ENCODE results near the gene PSPH. TPM values are rescaled to one million over a fixed set of nuclear protein-coding genes. Genes with fewer than 3 reads are reported as not detected.
A peak's percentile ranks its signal among the peaks of the same experiment; 100 is the strongest.
"Not testable (repeated sequence)": the region's sequence is repeated elsewhere in the genome, so short reads cannot be mapped to it uniquely, and the experiment has no call there.

Gene PSPH
- total RNA-seq, 1 experiment from 2014 or later: 49.3 TPM

DNA sequence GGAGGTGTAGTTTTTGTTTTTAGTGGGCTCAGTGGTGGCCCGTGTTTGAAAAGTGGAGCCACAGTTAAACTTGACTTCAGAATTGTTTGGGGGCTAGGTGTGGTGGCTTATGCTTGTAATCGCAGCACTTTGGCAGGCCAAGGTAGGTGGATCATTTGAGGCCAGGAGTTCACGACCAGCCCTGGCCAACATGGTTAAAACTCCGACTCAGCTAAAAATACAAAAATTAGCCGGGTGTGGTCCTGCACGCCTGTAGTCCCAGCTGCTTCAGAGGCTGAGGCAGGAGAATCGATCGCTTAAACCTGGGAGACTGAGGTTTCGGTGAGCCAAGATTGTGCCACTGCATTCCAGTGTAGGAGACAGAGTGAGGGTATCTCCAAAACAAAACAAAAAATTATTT, 2.1 kb upstream of the PSPH start:
- CTCF ChIA-PET: interaction anchor here (0.6 kb wide), 1 partner anchor 11 kb away, joined by 3 read pairs; no protein-coding TSS in a partner anchor
- peak overlapping the region; percentile 76; the same call in 1 of the 2 replicates for H3K27ac Mint-ChIP-seq
- TF ChIP-seq RORB (CRISPR knock-in tag; IDR thresholded peaks at IDR 0.05): no peak
- TF ChIP-seq, protein P1, sequence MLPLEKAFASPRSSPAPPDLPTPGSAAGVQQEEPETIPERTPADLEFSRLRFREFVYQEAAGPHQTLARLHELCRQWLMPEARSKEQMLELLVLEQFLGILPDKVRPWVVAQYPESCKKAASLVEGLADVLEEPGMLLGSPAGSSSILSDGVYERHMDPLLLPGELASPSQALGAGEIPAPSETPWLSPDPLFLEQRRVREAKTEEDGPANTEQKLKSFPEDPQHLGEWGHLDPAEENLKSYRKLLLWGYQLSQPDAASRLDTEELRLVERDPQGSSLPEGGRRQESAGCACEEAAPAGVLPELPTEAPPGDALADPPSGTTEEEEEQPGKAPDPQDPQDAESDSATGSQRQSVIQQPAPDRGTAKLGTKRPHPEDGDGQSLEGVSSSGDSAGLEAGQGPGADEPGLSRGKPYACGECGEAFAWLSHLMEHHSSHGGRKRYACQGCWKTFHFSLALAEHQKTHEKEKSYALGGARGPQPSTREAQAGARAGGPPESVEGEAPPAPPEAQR (CRISPR knock-in tag; IDR thresholded peaks at IDR 0.05): no peak
- no peak for TF ChIP-seq PRRX2 (CRISPR knock-in tag; IDR thresholded peaks at IDR 0.05)
- no peak for TF ChIP-seq ATF1 (CRISPR knock-in tag; IDR thresholded peaks at IDR 0.05)
- TF ChIP-seq ZNF121 (CRISPR knock-in tag; IDR thresholded peaks at IDR 0.05): no peak
- H3K4me3 Mint-ChIP-seq: peak overlapping the region; percentile 96
- POLR2A ChIA-PET: interaction anchor here (1.2 kb wide), 1 partner anchor 19 kb away, joined by 4 read pairs; no protein-coding TSS in a partner anchor
- H3K9me3 Mint-ChIP-seq: no peaks in the 10 kb centered on the region
- H3K36me3 Mint-ChIP-seq: peaks cover 58% of the 10 kb centered on the region
- DNase-seq (ENCODE audit: low spot score) (no peak), ATAC-seq (no peak)
- peaks cover 17% of the 10 kb centered on the region for H3K4me1 Mint-ChIP-seq
- H3K27me3 Mint-ChIP-seq (ENCODE audit: low read depth): no peaks in the 10 kb centered on the region

DNA sequence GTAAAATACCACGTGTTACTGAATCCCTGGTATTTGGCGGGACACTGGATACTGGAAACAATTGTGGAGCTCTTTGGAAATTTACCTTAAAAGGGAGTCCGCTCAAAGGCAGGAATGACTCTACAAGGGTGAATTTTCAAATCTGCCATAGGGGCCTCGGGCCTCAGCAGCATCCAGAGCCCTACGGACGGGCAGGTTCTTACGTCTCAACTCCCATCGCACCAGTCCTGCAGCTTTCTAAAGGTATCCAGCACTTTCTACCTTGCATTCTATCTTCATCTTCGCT, 248 bp downstream of the PSPH start:
- Mint-ChIP-seq H3K27ac (peak overlapping the region; percentile 99), H3K36me3 (peaks cover 38% of the 10 kb centered on the region), H3K27me3 (ENCODE audit: low read depth) (no peaks in the 10 kb centered on the region), H3K9me3 (no peaks in the 10 kb centered on the region), H3K4me1 (peaks cover 17% of the 10 kb centered on the region), H3K4me3 (peak overlapping the region; percentile 96)
- TF ChIP-seq, protein P2, sequence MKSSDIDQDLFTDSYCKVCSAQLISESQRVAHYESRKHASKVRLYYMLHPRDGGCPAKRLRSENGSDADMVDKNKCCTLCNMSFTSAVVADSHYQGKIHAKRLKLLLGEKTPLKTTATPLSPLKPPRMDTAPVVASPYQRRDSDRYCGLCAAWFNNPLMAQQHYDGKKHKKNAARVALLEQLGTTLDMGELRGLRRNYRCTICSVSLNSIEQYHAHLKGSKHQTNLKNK (CRISPR knock-in tag; IDR thresholded peaks at IDR 0.05): no peak
- TF ChIP-seq, protein P3, sequence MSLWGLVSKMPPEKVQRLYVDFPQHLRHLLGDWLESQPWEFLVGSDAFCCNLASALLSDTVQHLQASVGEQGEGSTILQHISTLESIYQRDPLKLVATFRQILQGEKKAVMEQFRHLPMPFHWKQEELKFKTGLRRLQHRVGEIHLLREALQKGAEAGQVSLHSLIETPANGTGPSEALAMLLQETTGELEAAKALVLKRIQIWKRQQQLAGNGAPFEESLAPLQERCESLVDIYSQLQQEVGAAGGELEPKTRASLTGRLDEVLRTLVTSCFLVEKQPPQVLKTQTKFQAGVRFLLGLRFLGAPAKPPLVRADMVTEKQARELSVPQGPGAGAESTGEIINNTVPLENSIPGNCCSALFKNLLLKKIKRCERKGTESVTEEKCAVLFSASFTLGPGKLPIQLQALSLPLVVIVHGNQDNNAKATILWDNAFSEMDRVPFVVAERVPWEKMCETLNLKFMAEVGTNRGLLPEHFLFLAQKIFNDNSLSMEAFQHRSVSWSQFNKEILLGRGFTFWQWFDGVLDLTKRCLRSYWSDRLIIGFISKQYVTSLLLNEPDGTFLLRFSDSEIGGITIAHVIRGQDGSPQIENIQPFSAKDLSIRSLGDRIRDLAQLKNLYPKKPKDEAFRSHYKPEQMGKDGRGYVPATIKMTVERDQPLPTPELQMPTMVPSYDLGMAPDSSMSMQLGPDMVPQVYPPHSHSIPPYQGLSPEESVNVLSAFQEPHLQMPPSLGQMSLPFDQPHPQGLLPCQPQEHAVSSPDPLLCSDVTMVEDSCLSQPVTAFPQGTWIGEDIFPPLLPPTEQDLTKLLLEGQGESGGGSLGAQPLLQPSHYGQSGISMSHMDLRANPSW (CRISPR knock-in tag; conservative IDR thresholded peaks at IDR 0.05; ENCODE audit: low read depth): no peak
- TF ChIP-seq OVOL2 (CRISPR knock-in tag; IDR thresholded peaks at IDR 0.05; ENCODE audit: borderline replicate concordance) (no peak), ESRRA (CRISPR knock-in tag; IDR thresholded peaks at IDR 0.05; ENCODE audit: borderline replicate concordance) (peak; percentile 53; the same call in 1 of the 2 replicates), KAT7 (CRISPR knock-in tag; IDR thresholded peaks at IDR 0.05; ENCODE audit: borderline replicate concordance) (no peak), ZNF416 (CRISPR knock-in tag; IDR thresholded peaks at IDR 0.05) (no peak)
- ChIA-PET CTCF (interaction anchor here (0.5 to 1.9 kb wide), 12 partner anchors 8 to 458 kb away, joined by 3 to 18 read pairs (median 4); partner anchors contain the start of genes NIPSNAP2 and SUMF2), POLR2A (interaction anchor here (0.6 to 2.5 kb wide), 13 partner anchors 10 to 903 kb away, joined by 3 to 49 read pairs (median 5); partner anchors contain the start of genes NIPSNAP2, PHKG1 and SUMF2)
- no peak for DNase-seq (ENCODE audit: low spot score)
- peak; percentile 11 for ATAC-seq

DNA sequence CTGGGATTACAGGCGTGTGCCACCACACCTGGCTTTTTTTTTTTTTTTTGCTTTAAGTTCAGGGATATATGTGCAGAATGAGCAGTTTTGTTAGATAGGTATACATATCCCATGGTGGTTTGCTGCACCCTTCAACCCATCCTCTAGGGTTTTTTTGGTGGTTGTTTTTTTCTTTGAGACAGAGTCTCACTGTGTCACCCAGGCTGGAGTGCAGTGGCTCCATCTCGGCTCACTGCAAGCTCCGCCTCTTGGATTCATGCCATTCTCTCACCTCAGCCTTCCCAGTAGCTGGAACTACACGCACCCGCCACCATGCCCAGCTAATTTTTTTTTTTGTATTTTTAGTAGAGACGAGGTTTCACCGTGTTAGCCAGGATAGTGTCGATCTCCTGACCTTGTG, 2.5 kb downstream of the PSPH start:
- not testable (repeated sequence) for H3K27ac Mint-ChIP-seq; H3K9me3 Mint-ChIP-seq; H3K4me3 Mint-ChIP-seq; ATAC-seq; H3K27me3 Mint-ChIP-seq (ENCODE audit: low read depth)
- CTCF ChIA-PET: interaction anchor here (0.8 kb wide), 1 partner anchor 15 kb away, joined by 5 read pairs; no protein-coding TSS in a partner anchor
- H3K36me3 Mint-ChIP-seq: peaks cover 19% of the 10 kb centered on the region
- POLR2A ChIA-PET: interaction anchor here (1.0 kb wide), 1 partner anchor 15 kb away, joined by 3 read pairs; no protein-coding TSS in a partner anchor
- H3K4me1 Mint-ChIP-seq: peaks cover 14% of the 10 kb centered on the region
- peak; percentile 14 for DNase-seq (ENCODE audit: low spot score)

DNA sequence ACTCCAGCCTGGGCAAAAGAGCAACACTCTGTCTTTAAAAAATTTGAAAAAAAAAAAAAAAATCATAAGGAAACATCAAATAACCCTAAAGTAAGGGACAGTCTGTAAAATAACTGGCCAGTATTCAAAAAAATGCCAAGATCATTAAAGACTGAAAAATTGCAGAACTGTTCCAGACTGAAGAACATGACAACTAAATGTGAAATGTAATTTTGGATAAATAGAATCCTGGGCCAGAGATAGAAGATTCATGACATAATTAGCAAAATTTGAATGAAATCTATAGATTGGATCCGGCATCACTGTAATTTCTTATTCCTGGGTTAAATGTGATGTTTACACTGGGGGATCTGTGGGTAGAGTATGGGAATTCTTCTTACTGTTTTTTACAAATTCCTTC, 3.0 kb downstream of the PSPH start:
- Mint-ChIP-seq H3K27me3 (ENCODE audit: low read depth) (no peaks in the 10 kb centered on the region), H3K4me3 (no peak overlapping the region), H3K4me1 (peaks cover 10% of the 10 kb centered on the region), H3K27ac (no peak overlapping the region; the same call in none of the 2 replicates), H3K36me3 (peaks cover 14% of the 10 kb centered on the region), H3K9me3 (no peaks in the 10 kb centered on the region)
- POLR2A ChIA-PET: interaction anchor here (1.0 kb wide), 1 partner anchor 14 kb away, joined by 3 read pairs; no protein-coding TSS in a partner anchor
- CTCF ChIA-PET: interaction anchor here (0.8 kb wide), 1 partner anchor 14 kb away, joined by 5 read pairs; no protein-coding TSS in a partner anchor
- no peak for ATAC-seq
- DNase-seq (ENCODE audit: low spot score): no peak
- TF ChIP-seq ZNF396 (CRISPR knock-in tag; IDR thresholded peaks at IDR 0.05; ENCODE audit: borderline replicate concordance) (no peak), ZNF317 (CRISPR knock-in tag; IDR thresholded peaks at IDR 0.05; ENCODE audit: borderline replicate concordance, low read depth) (no peak), KAT7 (CRISPR knock-in tag; IDR thresholded peaks at IDR 0.05; ENCODE audit: borderline replicate concordance) (no peak), TEAD1 (CRISPR knock-in tag; IDR thresholded peaks at IDR 0.05) (no peak), HMGA2 (CRISPR knock-in tag; IDR thresholded peaks at IDR 0.05) (no peak), ZNF423 (CRISPR knock-in tag; IDR thresholded peaks at IDR 0.05) (no peak)
- TF ChIP-seq, protein P4, sequence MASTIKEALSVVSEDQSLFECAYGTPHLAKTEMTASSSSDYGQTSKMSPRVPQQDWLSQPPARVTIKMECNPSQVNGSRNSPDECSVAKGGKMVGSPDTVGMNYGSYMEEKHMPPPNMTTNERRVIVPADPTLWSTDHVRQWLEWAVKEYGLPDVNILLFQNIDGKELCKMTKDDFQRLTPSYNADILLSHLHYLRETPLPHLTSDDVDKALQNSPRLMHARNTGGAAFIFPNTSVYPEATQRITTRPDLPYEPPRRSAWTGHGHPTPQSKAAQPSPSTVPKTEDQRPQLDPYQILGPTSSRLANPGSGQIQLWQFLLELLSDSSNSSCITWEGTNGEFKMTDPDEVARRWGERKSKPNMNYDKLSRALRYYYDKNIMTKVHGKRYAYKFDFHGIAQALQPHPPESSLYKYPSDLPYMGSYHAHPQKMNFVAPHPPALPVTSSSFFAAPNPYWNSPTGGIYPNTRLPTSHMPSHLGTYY (CRISPR knock-in tag; IDR thresholded peaks at IDR 0.05): no peak
- TF ChIP-seq, protein P5, sequence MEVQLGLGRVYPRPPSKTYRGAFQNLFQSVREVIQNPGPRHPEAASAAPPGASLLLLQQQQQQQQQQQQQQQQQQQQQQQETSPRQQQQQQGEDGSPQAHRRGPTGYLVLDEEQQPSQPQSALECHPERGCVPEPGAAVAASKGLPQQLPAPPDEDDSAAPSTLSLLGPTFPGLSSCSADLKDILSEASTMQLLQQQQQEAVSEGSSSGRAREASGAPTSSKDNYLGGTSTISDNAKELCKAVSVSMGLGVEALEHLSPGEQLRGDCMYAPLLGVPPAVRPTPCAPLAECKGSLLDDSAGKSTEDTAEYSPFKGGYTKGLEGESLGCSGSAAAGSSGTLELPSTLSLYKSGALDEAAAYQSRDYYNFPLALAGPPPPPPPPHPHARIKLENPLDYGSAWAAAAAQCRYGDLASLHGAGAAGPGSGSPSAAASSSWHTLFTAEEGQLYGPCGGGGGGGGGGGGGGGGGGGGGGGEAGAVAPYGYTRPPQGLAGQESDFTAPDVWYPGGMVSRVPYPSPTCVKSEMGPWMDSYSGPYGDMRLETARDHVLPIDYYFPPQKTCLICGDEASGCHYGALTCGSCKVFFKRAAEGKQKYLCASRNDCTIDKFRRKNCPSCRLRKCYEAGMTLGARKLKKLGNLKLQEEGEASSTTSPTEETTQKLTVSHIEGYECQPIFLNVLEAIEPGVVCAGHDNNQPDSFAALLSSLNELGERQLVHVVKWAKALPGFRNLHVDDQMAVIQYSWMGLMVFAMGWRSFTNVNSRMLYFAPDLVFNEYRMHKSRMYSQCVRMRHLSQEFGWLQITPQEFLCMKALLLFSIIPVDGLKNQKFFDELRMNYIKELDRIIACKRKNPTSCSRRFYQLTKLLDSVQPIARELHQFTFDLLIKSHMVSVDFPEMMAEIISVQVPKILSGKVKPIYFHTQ (CRISPR knock-in tag; IDR thresholded peaks at IDR 0.05): no peak
- TF ChIP-seq, protein P6, sequence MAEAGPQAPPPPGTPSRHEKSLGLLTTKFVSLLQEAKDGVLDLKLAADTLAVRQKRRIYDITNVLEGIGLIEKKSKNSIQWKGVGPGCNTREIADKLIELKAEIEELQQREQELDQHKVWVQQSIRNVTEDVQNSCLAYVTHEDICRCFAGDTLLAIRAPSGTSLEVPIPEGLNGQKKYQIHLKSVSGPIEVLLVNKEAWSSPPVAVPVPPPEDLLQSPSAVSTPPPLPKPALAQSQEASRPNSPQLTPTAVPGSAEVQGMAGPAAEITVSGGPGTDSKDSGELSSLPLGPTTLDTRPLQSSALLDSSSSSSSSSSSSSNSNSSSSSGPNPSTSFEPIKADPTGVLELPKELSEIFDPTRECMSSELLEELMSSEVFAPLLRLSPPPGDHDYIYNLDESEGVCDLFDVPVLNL (CRISPR knock-in tag; IDR thresholded peaks at IDR 0.05; ENCODE audit: borderline replicate concordance, low read depth): no peak
